ENCODE measurements around the gene GLCCI1.

The GLCCI1 gene

GRCh38 chr7:8126601-8127167, 158.1 kb downstream of the GLCCI1 start:
- no peak for DNase-seq (ENCODE audit: low read depth in 1 of 2, low spot score in 1 of 2)
- TF ChIP-seq JUND (IDR thresholded peaks at IDR 0.05; ENCODE audit: low read depth): no peak
- in situ Hi-C loops (cut with HindIII; ENCODE audit: low pct_unique_long_range_greater_than_20kb, low sequenced_read_pairs): no loop called here

GRCh38 chr7:8128449-8129317, 160.1 kb downstream of the GLCCI1 start:
- no peak for TF ChIP-seq JUND (IDR thresholded peaks at IDR 0.05; ENCODE audit: low read depth)
- DNase-seq (ENCODE audit: low read depth in 1 of 2, low spot score in 1 of 2): no peak
- in situ Hi-C loops (cut with HindIII; ENCODE audit: low pct_unique_long_range_greater_than_20kb, low sequenced_read_pairs): no loop called here

- no peak for DNase-seq (ENCODE audit: low read depth in 1 of 2, low spot score in 1 of 2)
- in situ Hi-C loops (cut with HindIII; ENCODE audit: low pct_unique_long_range_greater_than_20kb, low sequenced_read_pairs): no loop called here
- TF ChIP-seq JUND (IDR thresholded peaks at IDR 0.05; ENCODE audit: low read depth): no peak
Measured at GRCh38 chr7:8129318-8129659, 160.7 kb downstream of the GLCCI1 start.

- in situ Hi-C loops (cut with HindIII; ENCODE audit: low pct_unique_long_range_greater_than_20kb, low sequenced_read_pairs): no loop called here
- no peak for DNase-seq (ENCODE audit: low read depth in 1 of 2, low spot score in 1 of 2)
- TF ChIP-seq JUND (IDR thresholded peaks at IDR 0.05; ENCODE audit: low read depth): no peak
Measured at GRCh38 chr7:8130663-8131062, 162.1 kb downstream of the GLCCI1 start.

GRCh38 chr7:8131694-8132605, 163.4 kb downstream of the GLCCI1 start:
- no peak for TF ChIP-seq JUND (IDR thresholded peaks at IDR 0.05; ENCODE audit: low read depth)
- in situ Hi-C loops (cut with HindIII; ENCODE audit: low pct_unique_long_range_greater_than_20kb, low sequenced_read_pairs): no loop called here
- DNase-seq (ENCODE audit: low read depth in 1 of 2, low spot score in 1 of 2): no peak

GRCh38 chr7:8133188-8133848, 164.7 kb downstream of the GLCCI1 start:
- no peak for TF ChIP-seq JUND (IDR thresholded peaks at IDR 0.05; ENCODE audit: low read depth)
- no peak for DNase-seq (ENCODE audit: low read depth in 1 of 2, low spot score in 1 of 2)
- in situ Hi-C loops (cut with HindIII; ENCODE audit: low pct_unique_long_range_greater_than_20kb, low sequenced_read_pairs): no loop called here

- DNase-seq (ENCODE audit: low read depth in 1 of 2, low spot score in 1 of 2): no peak
- no peak for TF ChIP-seq JUND (IDR thresholded peaks at IDR 0.05; ENCODE audit: low read depth)
- in situ Hi-C loops (cut with HindIII; ENCODE audit: low pct_unique_long_range_greater_than_20kb, low sequenced_read_pairs): no loop called here
Measured at GRCh38 chr7:8134089-8134733, 165.6 kb downstream of the GLCCI1 start.

GRCh38 chr7:8135417-8135816, 166.8 kb downstream of the GLCCI1 start:
- in situ Hi-C loops (cut with HindIII; ENCODE audit: low pct_unique_long_range_greater_than_20kb, low sequenced_read_pairs): no loop called here
- no peak for DNase-seq (ENCODE audit: low read depth in 1 of 2, low spot score in 1 of 2)
- TF ChIP-seq JUND (IDR thresholded peaks at IDR 0.05; ENCODE audit: low read depth): no peak

- in situ Hi-C loops (cut with HindIII; ENCODE audit: low pct_unique_long_range_greater_than_20kb, low sequenced_read_pairs): no loop called here
- no peak for TF ChIP-seq JUND (IDR thresholded peaks at IDR 0.05; ENCODE audit: low read depth)
- DNase-seq (ENCODE audit: low read depth in 1 of 2, low spot score in 1 of 2): no peak
Measured at GRCh38 chr7:8136051-8136730, 167.6 kb downstream of the GLCCI1 start.
